OCI-LY3 (cell line): ENCODE results near the gene JUP.

ENCODE experiments used
- H2AFZ ChIP-seq: fragments of 200-600, 300-600 bp; shearing (Covaris generic); 2 replicates; pipeline ENCODE4 v1.6.0; 2014; ENCODE audit warnings: antibody characterized with exemption, low read depth, low read length
- H3K27ac ChIP-seq: fragments of 200-600, 300-600 bp; sonication (generic); 2 replicates; pipeline ENCODE4 v1.5.1; 2014; ENCODE audit warnings: mild to moderate bottlenecking, low read length, moderate library complexity, mixed read lengths
- H3K27me3 ChIP-seq: fragments of 200-600, 300-600 bp; sonication (generic); 2 replicates; pipeline ENCODE4 v1.6.1; 2014; ENCODE audit warnings: low read depth, low read length, mixed read lengths
- H3K36me3 ChIP-seq: fragments of 200-600, 300-600 bp; sonication (generic); replicated peaks from 2 replicates; pipeline ENCODE3; 2014; ENCODE audit warnings: low read depth, low read length, mixed read lengths
- H3K4me1 ChIP-seq: fragments of 300-600, 200-600 bp; sonication (generic); 2 replicates; pipeline ENCODE4 v1.6.1; 2014; ENCODE audit warnings: low read length, mixed read lengths
- H3K4me2 ChIP-seq: fragments of 200-600, 300-600 bp; sonication (generic); 2 replicates; pipeline ENCODE4 v1.6.1; 2014; ENCODE audit warnings: low read length, mixed read lengths
- H3K4me3 ChIP-seq: fragments of 300-600, 200-600 bp; sonication (generic); 2 replicates; pipeline ENCODE4 v1.5.1; 2014; ENCODE audit warnings: antibody characterized with exemption, mild to moderate bottlenecking, low read length, moderate library complexity
- H3K79me2 ChIP-seq: fragments of 300-600, 200-600 bp; shearing (Covaris generic); 2 replicates; pipeline ENCODE4 v1.6.1; 2014; ENCODE audit warnings: mild to moderate bottlenecking, low read length, mixed read lengths
- H3K9ac ChIP-seq: fragments of 300-600, 200-600 bp; shearing (Covaris generic); 2 replicates; pipeline ENCODE4 v1.6.0; 2014; ENCODE audit warnings: mild to moderate bottlenecking, low read length, moderate library complexity
- H3K9me3 ChIP-seq: fragments of 200-600, 300-600 bp; shearing (Covaris generic); 2 replicates; pipeline ENCODE4 v1.6.1; 2014; ENCODE audit warnings: low read length, mixed read lengths; ENCODE audit not compliant: insufficient read depth
- H4K20me1 ChIP-seq: fragments of 200-600, 300-600 bp; sonication (generic); 2 replicates; pipeline ENCODE4 v1.6.1; 2016; ENCODE audit warnings: low read length, mixed read lengths; ENCODE audit not compliant: insufficient read depth
- EZH2phosphoT487 ChIP-seq: fragments of 200-600 bp; shearing (Covaris generic); IDR thresholded peaks from 2 replicates; pipeline ENCODE4 v1.6.1; 2018; ENCODE audit warnings: antibody characterized with exemption, mixed run types, low read depth
- TF ChIP-seq, protein P1 (sequence below): fragments of 200-600, 300-600 bp; sonication (generic); IDR thresholded peaks from 2 replicates; pipeline ENCODE4 v1.5.1; 2014; ENCODE audit warnings: antibody characterized with exemption, low read length, low read depth

Gene JUP

DNA sequence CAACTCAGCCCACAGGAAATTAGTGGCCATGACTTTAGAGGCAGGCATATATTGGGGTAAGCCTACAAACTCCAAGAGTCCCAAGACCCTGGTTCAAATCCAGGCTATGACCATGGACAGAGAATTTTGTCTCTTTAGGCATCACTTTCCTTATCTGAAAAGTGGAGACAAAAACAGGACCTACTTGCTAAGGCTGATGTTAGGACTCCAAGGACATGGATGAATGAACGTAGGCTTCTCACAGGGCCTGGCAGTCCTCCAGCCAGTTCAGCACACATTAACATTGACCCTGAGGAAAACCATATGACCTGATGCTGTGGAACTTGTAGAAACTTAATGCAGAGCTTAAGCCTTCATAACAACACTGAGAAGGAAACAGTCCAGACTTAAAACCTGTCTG, 27.7 kb upstream of the JUP start:
- Histone ChIP-seq H3K4me2 (no peak overlapping the region), H2AFZ (no peak overlapping the region), H3K9me3 (no peaks in the 10 kb centered on the region), H3K36me3 (no peaks in the 10 kb centered on the region), H3K27me3 (peaks cover 12% of the 10 kb centered on the region), H3K4me1 (peaks cover 22% of the 10 kb centered on the region), H3K79me2 (no peaks in the 10 kb centered on the region), H4K20me1 (no peaks in the 10 kb centered on the region), H3K9ac (no peak overlapping the region), H3K27ac (no peak overlapping the region), H3K4me3 (no peak overlapping the region)
- TF ChIP-seq, protein P1, sequence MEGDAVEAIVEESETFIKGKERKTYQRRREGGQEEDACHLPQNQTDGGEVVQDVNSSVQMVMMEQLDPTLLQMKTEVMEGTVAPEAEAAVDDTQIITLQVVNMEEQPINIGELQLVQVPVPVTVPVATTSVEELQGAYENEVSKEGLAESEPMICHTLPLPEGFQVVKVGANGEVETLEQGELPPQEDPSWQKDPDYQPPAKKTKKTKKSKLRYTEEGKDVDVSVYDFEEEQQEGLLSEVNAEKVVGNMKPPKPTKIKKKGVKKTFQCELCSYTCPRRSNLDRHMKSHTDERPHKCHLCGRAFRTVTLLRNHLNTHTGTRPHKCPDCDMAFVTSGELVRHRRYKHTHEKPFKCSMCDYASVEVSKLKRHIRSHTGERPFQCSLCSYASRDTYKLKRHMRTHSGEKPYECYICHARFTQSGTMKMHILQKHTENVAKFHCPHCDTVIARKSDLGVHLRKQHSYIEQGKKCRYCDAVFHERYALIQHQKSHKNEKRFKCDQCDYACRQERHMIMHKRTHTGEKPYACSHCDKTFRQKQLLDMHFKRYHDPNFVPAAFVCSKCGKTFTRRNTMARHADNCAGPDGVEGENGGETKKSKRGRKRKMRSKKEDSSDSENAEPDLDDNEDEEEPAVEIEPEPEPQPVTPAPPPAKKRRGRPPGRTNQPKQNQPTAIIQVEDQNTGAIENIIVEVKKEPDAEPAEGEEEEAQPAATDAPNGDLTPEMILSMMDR = no peak
- no peak for TF ChIP-seq EZH2phosphoT487

DNA sequence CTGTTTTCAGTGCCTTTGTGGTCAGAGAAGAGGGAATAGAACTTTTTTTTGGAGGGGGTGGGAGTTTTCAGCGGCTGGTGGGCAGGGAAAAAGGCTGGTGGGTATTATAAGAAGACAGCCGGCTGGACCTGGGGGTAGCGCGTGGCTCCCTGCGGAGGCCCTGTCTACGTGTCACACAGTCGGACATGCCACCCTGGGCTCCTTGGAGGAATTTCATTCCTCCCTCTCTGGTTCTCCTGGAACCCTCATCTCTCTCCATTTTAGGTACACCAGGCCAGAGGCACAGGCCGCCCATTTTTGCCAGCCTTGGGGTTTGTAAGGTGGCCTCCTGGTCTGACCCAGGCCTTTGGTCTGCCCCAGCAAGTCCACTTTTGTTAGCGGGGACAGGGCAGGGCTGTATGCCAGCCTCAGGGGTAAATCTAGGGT, 27.2 kb upstream of the JUP start:
- H3K27me3 ChIP-seq = peaks cover 12% of the 10 kb centered on the region
- no peak overlapping the region for H3K9ac ChIP-seq
- H3K4me2 ChIP-seq = no peak overlapping the region
- no peaks in the 10 kb centered on the region for H3K36me3 ChIP-seq
- H2AFZ ChIP-seq = no peak overlapping the region
- H3K27ac ChIP-seq = no peak overlapping the region
- H3K4me3 ChIP-seq = no peak overlapping the region
- no peaks in the 10 kb centered on the region for H3K79me2 ChIP-seq
- H4K20me1 ChIP-seq = no peaks in the 10 kb centered on the region
- no peaks in the 10 kb centered on the region for H3K9me3 ChIP-seq
- TF ChIP-seq EZH2phosphoT487 = no peak
- H3K4me1 ChIP-seq = peaks cover 18% of the 10 kb centered on the region

GRCh38 chr17:41813152-41813680, 26.7 kb upstream of the JUP start:
- Histone ChIP-seq H3K9me3 (no peaks in the 10 kb centered on the region), H3K4me3 (no peak overlapping the region), H2AFZ (peak overlapping the region; percentile 48; the same call in 1 of the 2 replicates), H3K4me1 (peaks cover 15% of the 10 kb centered on the region), H3K36me3 (no peaks in the 10 kb centered on the region), H3K79me2 (no peaks in the 10 kb centered on the region), H3K4me2 (peak overlapping the region; percentile 89; the same call in 1 of the 2 replicates), H4K20me1 (no peaks in the 10 kb centered on the region), H3K27ac (no peak overlapping the region), H3K9ac (no peak overlapping the region), H3K27me3 (peaks cover 12% of the 10 kb centered on the region)
- TF ChIP-seq, protein P1 = no peak
- TF ChIP-seq EZH2phosphoT487 = no peak

DNA sequence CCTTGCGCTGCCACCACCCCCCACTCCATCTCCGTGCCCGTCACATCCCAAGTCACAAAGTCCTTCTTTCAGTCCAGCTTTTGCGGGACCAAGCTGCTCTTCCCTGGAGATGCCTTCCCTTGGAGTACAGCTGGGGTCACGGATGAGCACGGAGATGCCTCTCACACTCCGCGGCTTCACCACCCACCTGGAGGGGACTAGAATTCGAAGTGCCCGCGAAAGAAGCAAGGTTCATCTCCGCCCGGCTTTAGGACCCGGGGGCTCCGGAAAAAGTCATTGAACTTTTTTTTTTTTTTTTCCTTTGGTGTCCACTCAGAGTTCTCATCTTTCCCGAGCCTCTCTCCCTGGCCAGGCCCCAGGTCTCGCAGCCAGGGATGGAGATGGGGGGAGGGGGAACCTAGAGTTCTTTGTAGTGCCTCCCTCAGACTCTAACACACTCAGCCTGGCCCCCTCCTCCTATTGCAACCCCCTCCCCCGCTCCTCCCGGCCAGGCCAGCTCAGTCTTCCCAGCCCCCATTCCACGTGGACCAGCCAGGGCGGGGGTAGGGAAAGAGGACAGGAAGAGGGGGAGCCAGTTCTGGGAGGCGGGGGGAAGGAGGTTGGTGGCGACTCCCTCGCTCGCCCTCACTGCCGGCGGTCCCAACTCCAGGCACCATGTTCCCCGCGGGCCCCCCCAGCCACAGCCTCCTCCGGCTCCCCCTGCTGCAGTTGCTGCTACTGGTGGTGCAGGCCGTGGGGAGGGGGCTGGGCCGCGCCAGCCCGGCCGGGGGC, 26.1 kb upstream of the JUP start, which contains the start of gene FKBP10:
FKBP10 (plus strand) TSS at position 624 of the 771 bp plus-strand sequence; CDS start at position 655, 31 bp downstream.
- Histone ChIP-seq H3K9ac (peak within 1 kb of the TSS; percentile 74), H3K9me3 (no peaks in the 10 kb centered on the region), H4K20me1 (no peaks in the 10 kb centered on the region), H3K27ac (no peak within 1 kb of the TSS), H3K4me2 (peak within 1 kb of the TSS; percentile 89), H3K36me3 (no peaks in the 10 kb centered on the region), H3K4me1 (peaks cover 12% of the 10 kb centered on the region), H3K4me3 (peak within 1 kb of the TSS; percentile 94), H3K27me3 (peaks cover 12% of the 10 kb centered on the region), H2AFZ (peak within 1 kb of the TSS; percentile 96), H3K79me2 (no peaks in the 10 kb centered on the region)
- no peak for TF ChIP-seq EZH2phosphoT487
- TF ChIP-seq, protein P1 = no peak
